IPS-18a (cell line): ENCODE measurements around the gene POMGNT1.
"Not testable (repeated sequence)": the region's sequence is repeated elsewhere in the genome, so short reads cannot be mapped to it uniquely, and the experiment has no call there.

Experiments
- H3K27ac ChIP-seq: one replicate; pipeline ENCODE4 v1.5.1; 2013; ENCODE audit warnings: low read length
- H3K27me3 ChIP-seq: one replicate; pipeline ENCODE4 v1.6.1; 2013; ENCODE audit warnings: mild to moderate bottlenecking, low read length; ENCODE audit not compliant: control insufficient read depth, insufficient read depth
- H3K36me3 ChIP-seq: one replicate; pipeline ENCODE4 v1.6.1; 2013; ENCODE audit warnings: low read depth, low read length; ENCODE audit not compliant: control insufficient read depth
- H3K4me1 ChIP-seq: one replicate; pipeline ENCODE4 v1.6.1; 2013; ENCODE audit warnings: low read depth, low read length; ENCODE audit not compliant: control insufficient read depth
- H3K4me3 ChIP-seq: one replicate; pipeline ENCODE4 v1.5.1; 2013; ENCODE audit warnings: low read length
- H3K9ac ChIP-seq: one replicate; pipeline ENCODE4 v1.6.1; 2013; ENCODE audit warnings: mild to moderate bottlenecking, low read length, moderate library complexity
- H3K9me3 ChIP-seq: one replicate; pipeline ENCODE4 v1.6.1; 2013; ENCODE audit warnings: low read depth, low read length; ENCODE audit not compliant: control insufficient read depth

The POMGNT1 gene

DNA sequence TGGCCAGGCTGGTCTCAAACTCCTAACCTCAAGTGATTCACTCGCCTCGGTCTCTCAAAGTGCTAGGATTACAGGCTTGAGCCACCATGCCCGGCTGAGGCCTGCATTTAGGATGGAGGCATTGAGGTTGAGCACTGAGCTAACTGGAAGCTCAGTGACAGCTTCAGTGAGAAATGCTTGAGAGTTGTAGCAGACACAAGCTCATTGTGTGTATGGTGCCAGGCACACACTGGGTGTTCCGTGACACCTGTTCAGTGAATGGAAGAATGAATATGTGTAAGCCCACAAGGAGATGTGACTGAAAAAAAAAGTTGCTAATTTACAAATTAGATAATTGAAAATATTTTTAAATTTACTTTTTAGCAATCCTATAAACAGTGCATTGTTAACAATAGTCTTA lies 26.7 kb upstream of the POMGNT1 start:
- no peaks in the 10 kb centered on the region for H3K27me3 ChIP-seq
- H3K4me1 ChIP-seq, result peaks cover 17% of the 10 kb centered on the region
- no peak overlapping the region for H3K27ac ChIP-seq
- no peaks in the 10 kb centered on the region for H3K9me3 ChIP-seq
- no peak overlapping the region for H3K9ac ChIP-seq
- no peaks in the 10 kb centered on the region for H3K36me3 ChIP-seq
- H3K4me3 ChIP-seq, result no peak overlapping the region

DNA sequence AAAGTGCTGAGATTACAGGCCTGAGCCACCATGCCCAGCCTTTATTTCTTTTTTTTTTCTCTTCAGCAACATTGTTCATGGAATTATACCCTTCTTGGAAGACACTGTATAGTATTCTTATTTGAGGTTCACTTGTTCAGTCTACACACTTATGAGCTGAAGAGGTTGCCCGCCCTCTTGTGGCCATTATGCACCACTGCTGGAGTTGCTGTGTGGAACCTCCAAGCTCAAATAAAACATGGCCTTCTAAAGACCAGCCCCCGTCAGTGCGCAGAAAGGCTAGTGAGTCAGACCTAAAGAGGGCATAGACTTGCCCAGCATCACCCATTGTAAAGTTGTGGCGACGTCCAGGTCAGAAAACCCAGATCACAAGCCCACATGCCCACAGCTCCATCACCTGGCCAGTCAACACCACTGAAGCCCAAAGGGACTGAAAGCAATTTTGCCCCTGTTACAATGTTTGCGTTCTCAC lies 25.3 kb upstream of the POMGNT1 start:
- no peaks in the 10 kb centered on the region for H3K36me3 ChIP-seq
- H3K4me1 ChIP-seq, result peaks cover 17% of the 10 kb centered on the region
- no peak overlapping the region for H3K9ac ChIP-seq
- no peaks in the 10 kb centered on the region for H3K27me3 ChIP-seq
- H3K9me3 ChIP-seq, result no peaks in the 10 kb centered on the region
- no peak overlapping the region for H3K27ac ChIP-seq
- no peak overlapping the region for H3K4me3 ChIP-seq

DNA sequence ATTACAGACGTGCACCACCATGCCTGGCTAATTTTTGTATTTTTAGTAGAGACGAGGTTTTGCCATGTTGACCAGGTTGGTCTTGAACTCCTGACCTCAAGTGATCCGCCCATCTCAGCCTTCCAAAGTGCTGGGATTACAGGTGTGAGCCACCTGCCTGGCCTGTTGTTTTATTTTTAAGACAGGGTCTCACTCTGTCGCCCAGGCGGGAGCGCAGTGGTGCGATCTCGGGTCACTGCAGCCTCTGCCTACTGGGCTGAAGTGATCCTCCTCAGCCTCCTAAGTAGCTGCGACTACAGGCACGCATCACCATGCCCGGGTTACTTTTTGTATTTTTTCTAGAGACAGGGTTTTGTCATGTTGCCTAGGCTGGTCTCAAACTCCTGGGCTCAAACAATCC lies 24.8 kb upstream of the POMGNT1 start:
- not testable (repeated sequence) for H3K36me3 ChIP-seq, H3K27me3 ChIP-seq, H3K9me3 ChIP-seq, H3K4me3 ChIP-seq, H3K9ac ChIP-seq, H3K27ac ChIP-seq
- peaks cover 17% of the 10 kb centered on the region for H3K4me1 ChIP-seq

DNA sequence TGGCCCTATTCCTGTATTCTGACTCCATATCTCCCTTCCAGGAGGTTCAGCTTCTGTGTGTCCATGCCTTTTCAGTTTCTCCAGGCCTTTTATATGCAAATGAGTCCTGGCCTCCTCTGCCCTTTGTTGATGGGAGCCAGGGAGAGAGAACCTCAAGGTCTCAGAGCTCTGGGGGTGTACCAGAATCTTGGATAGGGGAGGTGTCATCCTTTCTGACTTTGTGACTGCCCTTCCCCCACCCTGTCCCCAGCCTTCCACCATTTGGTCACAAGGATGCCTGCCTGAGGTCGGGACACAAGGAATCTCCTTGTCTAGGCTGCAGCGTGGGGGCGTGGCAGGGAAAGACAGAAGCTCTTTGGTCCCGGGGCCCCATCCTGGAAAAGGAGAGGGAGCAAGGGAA lies 23.5 kb upstream of the POMGNT1 start:
- no peaks in the 10 kb centered on the region for H3K9me3 ChIP-seq
- H3K4me1 ChIP-seq, result peaks cover 17% of the 10 kb centered on the region
- H3K4me3 ChIP-seq, result no peak overlapping the region
- H3K9ac ChIP-seq, result no peak overlapping the region
- H3K36me3 ChIP-seq, result no peaks in the 10 kb centered on the region
- no peaks in the 10 kb centered on the region for H3K27me3 ChIP-seq
- no peak overlapping the region for H3K27ac ChIP-seq

DNA sequence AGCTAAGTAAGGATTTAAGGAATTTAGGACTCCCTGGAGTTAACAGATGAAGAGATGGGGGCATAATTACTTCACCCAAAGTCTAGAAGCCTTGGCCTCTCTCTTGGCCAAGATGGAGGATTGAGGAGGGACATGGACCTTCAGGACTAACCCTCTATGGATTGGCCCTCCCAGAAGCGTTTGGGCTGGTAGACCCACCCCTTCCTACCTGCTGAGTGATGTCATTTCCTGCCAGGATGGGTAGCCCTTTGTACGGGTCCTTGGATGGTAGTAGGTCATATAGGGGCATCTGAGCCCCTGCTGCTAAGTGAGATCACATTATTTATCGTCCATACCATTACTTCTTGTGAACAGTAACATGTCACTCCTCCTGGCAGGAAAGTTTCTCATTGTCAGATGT lies 22.6 kb upstream of the POMGNT1 start:
- no peaks in the 10 kb centered on the region for H3K9me3 ChIP-seq
- H3K27me3 ChIP-seq, result no peaks in the 10 kb centered on the region
- no peak overlapping the region for H3K4me3 ChIP-seq
- no peak overlapping the region for H3K9ac ChIP-seq
- no peaks in the 10 kb centered on the region for H3K36me3 ChIP-seq
- peaks cover 17% of the 10 kb centered on the region for H3K4me1 ChIP-seq
- no peak overlapping the region for H3K27ac ChIP-seq

DNA sequence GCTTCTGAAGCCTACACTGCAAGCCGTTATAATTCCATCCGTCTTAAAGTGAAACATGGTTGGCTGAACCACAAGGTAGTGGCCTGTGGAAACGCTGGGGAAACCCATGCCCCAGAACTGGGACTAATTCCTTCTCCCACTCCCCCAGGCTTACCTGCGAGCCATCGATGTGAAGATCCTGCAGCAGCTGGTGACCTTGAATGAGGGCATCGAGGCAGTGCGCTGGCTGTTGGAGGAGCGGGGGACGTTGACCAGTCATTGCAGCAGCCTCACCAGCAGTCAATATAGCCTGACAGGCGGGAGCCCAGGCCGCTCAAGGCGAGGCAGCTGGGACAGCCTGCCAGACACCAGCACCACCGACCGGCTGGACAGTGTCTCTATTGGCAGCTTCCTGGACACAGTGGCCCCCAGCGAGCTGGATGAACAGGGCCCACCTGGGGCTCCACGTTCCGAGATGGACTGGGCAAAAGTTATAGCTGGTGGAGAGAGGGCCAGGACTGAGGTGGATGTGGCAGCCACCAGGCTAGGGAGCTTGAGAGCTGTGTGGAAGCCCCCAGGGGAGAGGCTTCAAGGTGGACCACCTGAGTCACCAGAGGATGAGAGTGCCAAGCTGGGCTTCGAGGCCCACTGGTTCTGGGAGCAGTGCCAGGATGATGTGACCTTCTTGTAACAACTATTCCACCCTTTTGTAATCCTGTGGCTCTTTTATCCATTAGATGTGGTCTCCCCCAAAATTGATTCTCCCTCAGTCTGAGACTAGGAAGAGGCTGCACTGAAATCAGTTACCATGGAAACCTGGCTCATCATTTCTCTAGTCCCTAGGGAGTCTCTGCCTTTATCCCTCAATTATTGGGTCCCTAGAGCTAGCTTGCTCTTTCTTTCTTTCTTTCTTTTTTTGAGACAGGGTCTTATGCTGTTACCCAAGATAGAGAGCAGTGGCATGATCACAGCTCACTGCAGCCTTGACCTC lies 21.6 kb upstream of the POMGNT1 start:
- Histone ChIP-seq H3K9ac (no peak overlapping the region), H3K36me3 (no peaks in the 10 kb centered on the region), H3K9me3 (no peaks in the 10 kb centered on the region), H3K27ac (no peak overlapping the region), H3K4me3 (no peak overlapping the region), H3K4me1 (peaks cover 17% of the 10 kb centered on the region), H3K27me3 (no peaks in the 10 kb centered on the region)

DNA sequence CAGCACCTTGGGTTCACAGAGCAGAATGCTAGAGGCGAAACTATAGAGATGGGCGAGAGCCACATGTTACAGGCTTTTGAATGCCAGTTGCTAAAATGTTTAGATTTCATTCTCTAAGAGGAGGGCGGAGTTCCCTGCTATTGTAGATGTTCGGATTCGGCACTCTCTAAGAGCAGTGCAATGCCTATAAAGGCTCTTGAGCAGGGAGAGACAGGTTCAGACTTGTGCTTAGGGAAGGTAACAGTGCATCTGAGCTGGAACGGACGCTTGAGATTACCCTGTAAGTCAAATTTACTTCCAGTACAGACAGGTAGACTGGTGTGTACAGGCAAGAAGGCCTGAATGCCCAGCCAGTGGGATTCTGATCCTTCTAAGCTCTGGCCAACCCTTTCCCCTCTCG lies 20.2 kb upstream of the POMGNT1 start:
- Histone ChIP-seq H3K4me1 (peaks cover 12% of the 10 kb centered on the region), H3K27me3 (no peaks in the 10 kb centered on the region), H3K36me3 (no peaks in the 10 kb centered on the region), H3K9me3 (no peaks in the 10 kb centered on the region), H3K9ac (no peak overlapping the region), H3K27ac (no peak overlapping the region), H3K4me3 (no peak overlapping the region)

DNA sequence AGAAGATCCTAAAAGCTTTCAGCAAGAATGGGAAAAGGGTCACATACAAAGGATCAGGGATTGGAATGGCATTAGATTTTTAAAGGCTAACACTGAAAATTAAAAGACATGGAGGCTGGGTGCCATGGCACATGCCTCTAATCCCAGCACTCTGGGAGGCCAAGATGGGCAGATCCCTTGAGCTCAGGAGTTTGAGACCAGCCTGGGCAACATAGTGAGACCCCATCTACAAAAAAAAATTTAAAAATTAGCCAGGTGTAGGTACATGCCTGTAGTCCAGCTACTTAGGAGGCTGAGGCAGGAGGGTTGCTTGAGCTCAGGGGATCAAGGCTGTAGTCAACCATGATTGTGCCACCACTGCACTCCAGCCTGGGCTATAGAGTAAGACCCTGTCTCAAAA lies 17.3 kb upstream of the POMGNT1 start:
- Histone ChIP-seq H3K27me3 (no peaks in the 10 kb centered on the region), H3K9ac (no peak overlapping the region), H3K9me3 (no peaks in the 10 kb centered on the region), H3K27ac (no peak overlapping the region), H3K4me1 (no peaks in the 10 kb centered on the region), H3K4me3 (no peak overlapping the region), H3K36me3 (no peaks in the 10 kb centered on the region)

DNA sequence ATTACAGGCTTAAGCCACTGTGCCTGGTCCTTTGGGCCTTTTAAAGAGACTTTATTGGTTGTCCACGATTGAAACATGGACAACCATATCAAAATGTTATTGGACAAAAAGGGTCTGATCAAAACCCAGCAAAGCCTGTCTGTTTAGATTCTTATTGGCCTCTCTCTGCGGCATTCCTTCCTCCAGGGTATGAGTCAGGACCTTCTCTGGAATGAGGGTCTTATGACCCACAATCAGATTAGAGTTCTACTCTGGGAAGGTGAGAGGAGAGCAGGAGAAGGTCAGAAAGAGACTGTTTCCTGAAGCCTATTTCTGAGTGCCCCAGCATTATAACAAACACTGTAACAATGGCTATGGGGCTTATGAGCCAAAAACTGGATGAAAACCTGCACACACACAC lies 12.8 kb upstream of the POMGNT1 start:
- no peak overlapping the region for H3K27ac ChIP-seq
- no peak overlapping the region for H3K4me3 ChIP-seq
- no peak overlapping the region for H3K9ac ChIP-seq

DNA sequence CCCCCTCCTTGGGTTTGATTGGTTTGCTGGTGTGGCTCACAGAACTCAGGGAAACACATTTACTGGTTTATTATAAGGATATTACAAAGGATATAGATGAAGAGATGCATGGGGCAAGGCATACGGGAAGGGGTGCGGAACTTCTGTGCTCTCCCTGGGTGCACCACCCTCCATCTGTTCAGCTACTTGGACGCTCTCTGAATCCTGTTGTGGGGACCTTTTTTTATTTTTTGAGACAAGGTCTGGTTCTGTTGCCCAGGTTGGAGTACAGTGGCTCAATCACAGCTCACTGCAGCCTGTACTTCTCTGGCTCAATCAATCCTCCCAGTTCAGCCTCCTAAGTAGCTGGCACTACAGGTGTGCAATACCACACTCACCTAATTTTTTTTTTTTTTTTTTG lies 12.3 kb upstream of the POMGNT1 start:
- Histone ChIP-seq H3K36me3 (no peaks in the 10 kb centered on the region), H3K4me3 (no peak overlapping the region), H3K27me3 (no peaks in the 10 kb centered on the region), H3K9me3 (no peaks in the 10 kb centered on the region), H3K4me1 (no peaks in the 10 kb centered on the region), H3K27ac (no peak overlapping the region), H3K9ac (no peak overlapping the region)

More for the DNA sequence above, 12.8 kb upstream of the POMGNT1 start:
- Histone ChIP-seq H3K36me3 (no peaks in the 10 kb centered on the region), H3K4me1 (no peaks in the 10 kb centered on the region), H3K27me3 (no peaks in the 10 kb centered on the region), H3K9me3 (no peaks in the 10 kb centered on the region)

DNA sequence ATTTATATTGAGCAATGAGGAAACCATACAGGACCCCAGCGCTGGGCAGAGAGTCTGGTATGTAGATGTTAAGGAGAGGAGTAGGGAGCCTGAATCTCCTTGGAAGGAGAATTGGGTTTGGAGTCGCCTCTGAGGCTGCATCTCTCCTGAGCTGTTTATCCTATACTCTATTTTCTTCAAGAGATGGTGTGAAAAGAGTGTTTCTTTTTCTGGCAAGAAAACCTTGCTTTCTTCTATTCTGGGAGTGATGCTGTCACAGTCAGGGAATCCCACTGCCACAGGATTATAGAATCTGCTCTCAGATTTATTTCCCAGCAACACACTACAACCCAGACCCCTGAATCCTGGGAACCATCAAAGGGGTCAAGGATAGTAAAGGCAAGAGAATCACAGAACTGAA lies 8.2 kb upstream of the POMGNT1 start:
- Histone ChIP-seq H3K27ac (no peak overlapping the region), H3K36me3 (no peaks in the 10 kb centered on the region), H3K9ac (no peak overlapping the region), H3K4me1 (peaks cover 3% of the 10 kb centered on the region), H3K4me3 (no peak overlapping the region), H3K9me3 (no peaks in the 10 kb centered on the region), H3K27me3 (no peaks in the 10 kb centered on the region)

DNA sequence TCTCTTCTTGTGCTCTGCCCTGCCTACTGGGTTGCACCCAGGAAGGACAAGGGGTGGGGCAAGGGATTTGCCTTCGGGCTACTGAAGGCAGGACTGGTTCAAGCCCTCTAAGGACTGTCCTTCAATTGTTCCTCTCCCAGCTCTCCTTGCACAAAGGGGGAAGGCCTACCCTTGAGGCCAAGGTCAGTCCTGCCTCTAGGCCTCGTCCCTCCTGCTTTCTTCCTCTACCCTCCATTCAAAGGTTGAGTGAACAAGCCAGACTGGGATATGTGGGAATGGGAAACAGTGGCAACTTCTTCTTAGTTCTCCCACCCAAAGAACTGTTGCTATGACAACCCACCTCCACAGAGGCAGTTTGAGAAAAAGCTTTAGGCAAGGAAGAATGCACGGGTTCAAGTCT lies 7.6 kb upstream of the POMGNT1 start:
- Histone ChIP-seq H3K4me1 (peaks cover 3% of the 10 kb centered on the region), H3K27ac (no peak overlapping the region), H3K4me3 (no peak overlapping the region), H3K27me3 (no peaks in the 10 kb centered on the region), H3K9ac (no peak overlapping the region), H3K9me3 (no peaks in the 10 kb centered on the region), H3K36me3 (no peaks in the 10 kb centered on the region)
